D721Med (cell line): Measurements from ENCODE around the gene PFKM.

Experiments
- DNase-seq: peaks from one replicate; pipeline ENCODE4 v3.0.0; 2011; ENCODE audit warnings: low spot score; ENCODE audit not compliant: insufficient read length
- FAIRE-seq: peaks from 2 replicates; lab custom pipeline; 2011; peaks lifted over from hg19 to GRCh38; lab: Jason Lieb, UNC
- TF ChIP-seq, protein P1 (sequence below): IDR thresholded peaks from 2 replicates; pipeline ENCODE4 v1.5.1; 2012; ENCODE audit warnings: mild to moderate bottlenecking, control low read depth; ENCODE audit not compliant: insufficient read depth; ENCODE audit errors: missing control alignments

The PFKM gene

DNA sequence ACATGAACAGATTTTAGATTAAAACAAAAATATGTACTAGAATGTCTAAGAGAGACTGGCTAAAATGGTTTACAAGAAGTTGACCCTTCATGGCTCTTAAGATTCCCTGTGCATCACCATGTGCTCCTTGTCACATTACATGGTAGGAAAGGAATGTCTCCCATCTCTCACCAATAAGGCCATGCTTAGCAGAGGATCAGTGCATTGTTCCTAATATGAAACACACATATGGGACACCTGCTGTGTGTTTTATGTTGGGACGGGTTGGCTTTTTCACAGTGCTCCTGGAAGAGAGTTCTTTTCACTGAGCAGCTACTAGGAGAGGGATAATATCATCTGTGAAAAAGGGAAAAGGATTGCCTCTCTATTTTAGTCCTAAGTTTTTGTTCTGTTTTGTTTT lies 9.6 kb downstream of the PFKM start:
- TF ChIP-seq, protein P1, sequence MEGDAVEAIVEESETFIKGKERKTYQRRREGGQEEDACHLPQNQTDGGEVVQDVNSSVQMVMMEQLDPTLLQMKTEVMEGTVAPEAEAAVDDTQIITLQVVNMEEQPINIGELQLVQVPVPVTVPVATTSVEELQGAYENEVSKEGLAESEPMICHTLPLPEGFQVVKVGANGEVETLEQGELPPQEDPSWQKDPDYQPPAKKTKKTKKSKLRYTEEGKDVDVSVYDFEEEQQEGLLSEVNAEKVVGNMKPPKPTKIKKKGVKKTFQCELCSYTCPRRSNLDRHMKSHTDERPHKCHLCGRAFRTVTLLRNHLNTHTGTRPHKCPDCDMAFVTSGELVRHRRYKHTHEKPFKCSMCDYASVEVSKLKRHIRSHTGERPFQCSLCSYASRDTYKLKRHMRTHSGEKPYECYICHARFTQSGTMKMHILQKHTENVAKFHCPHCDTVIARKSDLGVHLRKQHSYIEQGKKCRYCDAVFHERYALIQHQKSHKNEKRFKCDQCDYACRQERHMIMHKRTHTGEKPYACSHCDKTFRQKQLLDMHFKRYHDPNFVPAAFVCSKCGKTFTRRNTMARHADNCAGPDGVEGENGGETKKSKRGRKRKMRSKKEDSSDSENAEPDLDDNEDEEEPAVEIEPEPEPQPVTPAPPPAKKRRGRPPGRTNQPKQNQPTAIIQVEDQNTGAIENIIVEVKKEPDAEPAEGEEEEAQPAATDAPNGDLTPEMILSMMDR = no peak
- FAIRE-seq = no peak
- no peak for DNase-seq

DNA sequence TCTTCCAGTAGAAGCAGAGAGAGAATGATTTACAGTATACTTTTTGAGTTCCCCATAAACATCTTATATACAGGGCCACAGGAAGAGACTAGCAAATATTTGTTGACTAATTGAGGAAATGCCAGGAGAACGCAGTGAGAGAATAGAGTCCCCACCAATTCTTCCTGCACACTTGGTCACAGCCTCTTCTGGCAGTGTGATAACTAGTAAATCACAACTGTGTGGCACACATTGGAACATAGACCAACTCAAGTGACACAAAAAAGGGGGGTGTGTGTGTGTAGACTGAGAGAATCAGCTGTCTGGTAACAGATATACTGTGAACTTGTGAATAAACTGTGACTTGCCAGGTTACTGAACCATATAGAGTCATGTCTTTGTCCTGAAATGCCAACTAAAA lies 10.2 kb downstream of the PFKM start:
- TF ChIP-seq, protein P1 = no peak
- no peak for DNase-seq
- no peak for FAIRE-seq

DNA sequence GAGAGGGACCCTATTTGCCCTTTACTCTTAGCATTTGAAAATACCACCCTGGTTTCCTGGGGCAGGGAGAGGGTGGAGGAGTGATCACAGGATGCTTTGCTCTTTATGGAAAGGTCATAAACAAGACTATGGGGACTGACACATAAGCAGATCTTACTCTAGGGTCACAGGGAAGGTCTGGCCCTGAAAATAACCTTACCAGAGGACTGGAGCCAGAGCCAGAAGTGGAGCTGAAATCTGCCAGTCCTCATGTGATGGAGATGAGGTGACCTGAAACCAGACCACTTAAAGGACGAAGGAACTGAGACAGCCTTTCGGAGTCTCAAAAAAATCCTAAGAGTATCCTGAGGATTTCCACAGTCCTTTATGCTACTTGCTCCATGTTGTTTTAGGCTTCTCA lies 12.4 kb downstream of the PFKM start:
- TF ChIP-seq, protein P1 = no peak
- DNase-seq (no peak), FAIRE-seq (no peak)

DNA sequence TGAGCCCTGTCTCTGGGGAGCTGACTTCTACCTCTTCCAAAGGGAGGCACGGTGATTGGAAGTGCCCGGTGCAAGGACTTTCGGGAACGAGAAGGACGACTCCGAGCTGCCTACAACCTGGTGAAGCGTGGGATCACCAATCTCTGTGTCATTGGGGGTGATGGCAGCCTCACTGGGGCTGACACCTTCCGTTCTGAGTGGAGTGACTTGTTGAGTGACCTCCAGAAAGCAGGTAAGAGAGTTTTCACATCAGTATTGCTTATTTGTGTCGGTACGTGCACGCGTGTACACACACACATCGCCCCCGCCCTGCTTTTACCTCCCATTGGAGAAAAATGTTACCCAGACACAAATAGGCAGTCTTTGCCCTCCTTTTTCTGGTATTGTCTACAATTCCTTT lies 13.7 kb downstream of the PFKM start:
- FAIRE-seq (no peak), DNase-seq (no peak)
- TF ChIP-seq, protein P1 = no peak

DNA sequence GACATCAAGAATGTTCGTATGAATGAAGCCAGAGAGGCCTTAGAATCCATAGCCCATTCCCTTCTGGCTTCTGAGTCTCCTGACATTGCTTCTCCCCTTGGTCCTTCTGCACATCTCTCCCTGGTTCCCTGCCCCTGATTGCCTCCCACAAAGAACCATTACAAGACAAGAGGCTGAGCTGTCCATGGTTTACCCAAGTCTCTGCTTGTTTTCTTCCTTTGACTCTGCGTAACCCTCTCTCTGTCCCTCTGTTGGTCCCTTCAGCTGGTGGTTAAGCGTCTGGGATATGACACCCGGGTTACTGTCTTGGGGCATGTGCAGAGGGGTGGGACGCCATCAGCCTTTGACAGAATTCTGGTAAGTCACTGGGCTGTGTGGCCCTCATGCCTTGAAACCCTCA lies 15.9 kb downstream of the PFKM start:
- FAIRE-seq (no peak), DNase-seq (no peak)
- TF ChIP-seq, protein P1 = no peak

DNA sequence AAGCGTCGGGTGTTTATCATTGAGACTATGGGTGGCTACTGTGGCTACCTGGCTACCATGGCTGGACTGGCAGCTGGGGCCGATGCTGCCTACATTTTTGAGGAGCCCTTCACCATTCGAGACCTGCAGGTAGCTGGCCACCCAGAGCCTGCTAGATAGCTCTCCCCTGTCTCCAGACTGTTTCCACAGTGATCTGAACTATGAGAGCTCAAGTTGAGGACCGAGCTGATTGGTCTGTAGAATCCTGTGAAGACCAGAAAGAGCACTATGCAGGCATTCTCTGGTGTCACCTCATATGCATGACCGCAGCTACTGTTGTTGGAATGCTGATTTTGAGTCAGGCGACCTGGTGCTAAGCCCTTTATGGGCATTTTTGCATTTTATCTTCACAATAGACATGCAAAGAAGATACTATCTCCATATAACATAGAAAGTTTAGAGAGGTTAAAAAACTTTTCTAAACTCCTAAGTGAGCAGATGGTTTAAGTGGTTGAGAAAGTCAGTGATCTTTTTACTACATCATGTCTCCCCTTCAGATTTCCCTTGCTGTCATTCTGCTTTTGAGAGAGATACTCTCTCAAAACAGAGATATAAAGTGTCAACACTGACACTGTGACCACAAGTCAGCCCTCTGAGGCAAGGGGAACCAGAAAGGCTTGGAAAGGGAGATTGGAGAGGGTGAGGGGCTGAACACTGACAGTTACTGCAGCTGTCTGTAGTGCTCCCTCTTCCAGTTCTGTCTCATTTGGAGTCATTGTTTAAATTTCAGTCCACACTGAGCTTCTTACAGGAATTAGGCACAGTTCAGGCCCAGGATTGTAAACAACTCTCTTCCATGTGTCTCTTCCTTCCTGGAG lies 23.9 kb downstream of the PFKM start:
- TF ChIP-seq, protein P1 = no peak
- DNase-seq (no peak), FAIRE-seq (no peak)

DNA sequence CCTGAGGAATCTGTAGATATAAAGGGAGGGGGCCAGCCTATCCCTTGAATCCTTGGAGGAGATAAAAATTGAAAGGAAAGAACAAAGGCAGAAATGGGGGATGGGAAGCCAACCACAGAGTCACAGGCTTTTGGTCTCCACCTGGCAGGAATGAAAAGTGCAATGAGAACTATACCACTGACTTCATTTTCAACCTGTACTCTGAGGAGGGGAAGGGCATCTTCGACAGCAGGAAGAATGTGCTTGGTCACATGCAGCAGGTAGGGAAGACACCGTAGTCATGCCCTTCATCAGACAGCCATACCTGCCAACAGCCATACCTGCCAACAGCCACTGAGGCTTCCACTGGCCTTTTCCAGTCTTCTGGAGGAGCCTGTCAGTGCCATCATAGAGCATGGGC lies 24.7 kb downstream of the PFKM start:
- FAIRE-seq (no peak), DNase-seq (no peak)
- TF ChIP-seq, protein P1 = no peak
